Measurements from ENCODE around the gene P2RY14. TPM values are rescaled to one million over a fixed set of nuclear protein-coding genes. Genes with fewer than 3 reads are reported as not detected.

P2RY14 gene
- total and polyA plus RNA-seq, 2 of the 13 experiments (the other 11 are each of a cell fraction or from before 2014, with no cell fraction given), result not detected

GRCh38 chr3:151265866-151266265 is 12.5 kb downstream of the P2RY14 start:
- CTCF ChIA-PET (ENCODE audit: low intra/inter-chr PET ratio, low total read pairs), result no interaction called here
- no TSS peak for BruUV-seq (replicated peaks)

More at GRCh38 chr3:151265866-151266265, 12.5 kb downstream of the P2RY14 start:
- H3K4me3 ChIP-seq (replicated peaks in 1 of 3; ENCODE audit: insufficient read depth in 1 of 3, low read depth in 2 of 3, low read length in 3 of 3), result no peak overlapping the region
- DNase-seq (ENCODE audit: low spot score), result no peak
- in situ Hi-C loops (cut with HindIII; ENCODE audit: extremely low pct_ligation_motif_present, low pct_unique_long_range_greater_than_20kb), result no loop called here
- no peak overlapping the region for H3K9ac ChIP-seq (ENCODE audit: insufficient read depth, low read depth, low read length)
- H2AFZ ChIP-seq (ENCODE audit: low read length), result no peak overlapping the region
- intact Hi-C loops (cut with micrococcal nuclease; ENCODE audit: unreplicated experiment), result no loop called here
- FAIRE-seq, result no peak
- no peak overlapping the region for H3K27ac ChIP-seq (ENCODE audit: extremely low read length, insufficient read depth, low read length)
- H3K27me3 ChIP-seq (ENCODE audit: control insufficient read depth in 1 of 2, insufficient read depth in 2 of 2, low read length in 2 of 2), result no peaks in the 10 kb centered on the region; a peak in 1 of 5 replicates
- no peak for ATAC-seq
- 55% methylated on average over 3 of the region's 5 CpGs for WGBS (ENCODE audit: low lambda C conversion rate)
- H3K9me3 ChIP-seq (ENCODE audit: low read length), result no peaks in the 10 kb centered on the region
- TF ChIP-seq CSRNP1 (CRISPR knock-in tag; IDR thresholded peaks at IDR 0.05) (no peak), CREM (IDR thresholded peaks at IDR 0.05) (no peak), CREM (CRISPR knock-in tag; IDR thresholded peaks at IDR 0.05) (no peak), IKZF4 (CRISPR knock-in tag; IDR thresholded peaks at IDR 0.05; ENCODE audit: borderline replicate concordance, low read depth, not compliant biosample characterization) (no peak), YEATS2 (CRISPR knock-in tag; IDR thresholded peaks at IDR 0.05; ENCODE audit: borderline replicate concordance) (no peak), SNAPC5 (CRISPR knock-in tag; IDR thresholded peaks at IDR 0.05; ENCODE audit: borderline replicate concordance) (no peak), CHCHD3 (CRISPR knock-in tag; IDR thresholded peaks at IDR 0.05) (no peak), XRCC5 (optimal IDR thresholded peaks at IDR 0.05; ENCODE audit: low read length) (no peak), NFE2 (CRISPR knock-in tag; IDR thresholded peaks at IDR 0.05) (no peak), ZNF589 (CRISPR knock-in tag; conservative IDR thresholded peaks at IDR 0.05) (no peak), ZNF296 (CRISPR knock-in tag; conservative IDR thresholded peaks at IDR 0.05) (no peak), ZBTB25 (CRISPR knock-in tag; IDR thresholded peaks at IDR 0.05) (no peak), TBX3 (IDR thresholded peaks at IDR 0.05; ENCODE audit: borderline replicate concordance) (no peak), HOXA9 (CRISPR knock-in tag; IDR thresholded peaks at IDR 0.05; ENCODE audit: borderline replicate concordance) (no peak), ZIK1 (CRISPR knock-in tag; IDR thresholded peaks at IDR 0.05; ENCODE audit: borderline replicate concordance, low read depth) (no peak), ZNF761 (CRISPR knock-in tag; conservative IDR thresholded peaks at IDR 0.05) (no peak)
- H3K79me2 ChIP-seq (ENCODE audit: insufficient read depth, low read length), result no peaks in the 10 kb centered on the region
- no peaks in the 10 kb centered on the region for H3K4me1 ChIP-seq (ENCODE audit: insufficient read depth, low read length)
- no peak overlapping the region for H3K4me2 ChIP-seq (ENCODE audit: low read depth, low read length)
- H3K36me3 ChIP-seq (replicated peaks in 1 of 2; ENCODE audit: control insufficient read depth in 1 of 2, insufficient read depth in 2 of 2, low read length in 2 of 2), result no peaks in the 10 kb centered on the region
- POLR2A ChIA-PET, result no interaction called here
- no peaks in the 10 kb centered on the region for H4K20me1 ChIP-seq (ENCODE audit: insufficient read depth, low read length)

Data from HepG2 (cell line).